Natural killer cell (primary cell): ENCODE data around the gene FARP1. TPM values are rescaled to one million over a fixed set of nuclear protein-coding genes. Genes with fewer than 3 reads are reported as not detected.

Source experiments
- ATAC-seq, 3 donors: fragments of 150-1000 bp in 2 of 3; fragments of 200-7000 bp in 1 of 3; cut with Tn5 transposase; 1 replicate in 1 of 3; 2 replicates in 2 of 3; pipeline ENCODE4 v1.10.0; 2021; ENCODE audit warnings: mild to moderate bottlenecking in 2 of 3, moderate library complexity in 2 of 3
- DNase-seq, 2 donors: peaks; one replicate each; pipeline versions ENCODE4 v3.0.0 to v3.0.0-alpha.2; 2013 to 2021; ENCODE audit warnings: mixed read lengths in 1 of 2
- H3K27ac ChIP-seq: one replicate; pipeline ENCODE4 v1.5.1; 2013; ENCODE audit warnings: mild to moderate bottlenecking, low read length
- H3K27me3 ChIP-seq: one replicate; pipeline ENCODE4 v1.6.1; 2013; ENCODE audit warnings: low read length; ENCODE audit not compliant: control insufficient read depth, insufficient read depth
- H3K36me3 ChIP-seq: one replicate; pipeline ENCODE4 v1.6.1; 2013; ENCODE audit warnings: low read length; ENCODE audit not compliant: control insufficient read depth, insufficient read depth
- H3K4me1 ChIP-seq: one replicate; pipeline ENCODE4 v1.6.1; 2013; ENCODE audit warnings: low read length; ENCODE audit not compliant: control insufficient read depth, insufficient read depth
- H3K4me3 ChIP-seq: one replicate; pipeline ENCODE4 v1.5.1; 2013; ENCODE audit warnings: low read length
- H3K9me3 ChIP-seq: one replicate; pipeline ENCODE4 v1.6.1; 2013; ENCODE audit warnings: low read length; ENCODE audit not compliant: control insufficient read depth, insufficient read depth
- H3K27ac Mint-ChIP-seq, 2 donors: one replicate each; pipeline ENCODE4 v1.8.0; 2022; ENCODE audit warnings: mild to moderate bottlenecking in 2 of 2, mixed read lengths in 2 of 2, moderate library complexity in 1 of 2
- H3K27me3 Mint-ChIP-seq, 2 donors: one replicate each; pipeline ENCODE4 v1.8.0; 2022; ENCODE audit warnings: low read depth in 2 of 2, mixed read lengths in 2 of 2
- H3K36me3 Mint-ChIP-seq: one replicate; pipeline ENCODE4 v1.8.0; 2022; ENCODE audit warnings: mixed read lengths
- H3K4me1 Mint-ChIP-seq, 2 donors: one replicate each; pipeline ENCODE4 v1.8.0; 2022; ENCODE audit warnings: mixed read lengths in 2 of 2
- H3K4me3 Mint-ChIP-seq: one replicate; pipeline ENCODE4 v1.8.0; 2022; ENCODE audit warnings: mild to moderate bottlenecking, moderate library complexity, mixed read lengths
- H3K9me3 Mint-ChIP-seq, 2 donors: one replicate each; pipeline ENCODE4 v1.8.0; 2022; ENCODE audit warnings: mixed read lengths in 2 of 2
- WGBS: methylation state at CpG from one replicate; pipeline ENCODE4 v1.1.7; 2013; ENCODE audit warnings: missing lambda C conversion rate; ENCODE audit not compliant: insufficient coverage; 5-methylcytosine and 5-hydroxymethylcytosine counted together
- intact Hi-C: fragments of 100-400 bp; cut with micrococcal nuclease; formaldehyde crosslinking; loops from one replicate; pipeline ENCODE4 v1.14.2; 2022
- total RNA-seq, 4 donors: library from RNA; stranded (reverse); fragments of 120-200 nt in 1 of 4; gene quantifications; one replicate each; pipeline versions ENCODE4 v1.2.3 to v1.2.4, GENCODE V29; 2013 to 2022
- TF ChIP-seq, protein P1 (sequence below): fragments of 200-600 bp; IDR thresholded peaks from one replicate; pipeline ENCODE4 v1.8.0; 2022; ENCODE audit warnings: antibody characterized with exemption

The FARP1 gene
- total RNA-seq, 3 donors from 2014 or later (not counting 1 experiment from before 2014, with no cell fraction given), result 0.71 to 1.2 (median 1.1) TPM

GRCh38 chr13:98495627-98496478, 353.0 kb downstream of the FARP1 start:
- no peak overlapping the region for H3K4me3 ChIP-seq
- H3K4me1 ChIP-seq, result no peaks in the 10 kb centered on the region
- WGBS, result 90% methylated on average over 14 of the region's 15 CpGs
- peaks cover 7% of the 10 kb centered on the region for H3K36me3 Mint-ChIP-seq
- H3K27ac ChIP-seq, result no peak overlapping the region
- no peaks in the 10 kb centered on the region for H3K9me3 Mint-ChIP-seq
- H3K27me3 ChIP-seq, result no peaks in the 10 kb centered on the region
- H3K4me3 Mint-ChIP-seq, result no peak overlapping the region
- H3K4me1 Mint-ChIP-seq, result peaks cover 37 to 60% of the 10 kb centered on the region in 2 donors
- no peak overlapping the region for H3K27ac Mint-ChIP-seq
- no peaks in the 10 kb centered on the region for H3K27me3 Mint-ChIP-seq
- no peaks in the 10 kb centered on the region for H3K9me3 ChIP-seq
- TF ChIP-seq, protein P1, sequence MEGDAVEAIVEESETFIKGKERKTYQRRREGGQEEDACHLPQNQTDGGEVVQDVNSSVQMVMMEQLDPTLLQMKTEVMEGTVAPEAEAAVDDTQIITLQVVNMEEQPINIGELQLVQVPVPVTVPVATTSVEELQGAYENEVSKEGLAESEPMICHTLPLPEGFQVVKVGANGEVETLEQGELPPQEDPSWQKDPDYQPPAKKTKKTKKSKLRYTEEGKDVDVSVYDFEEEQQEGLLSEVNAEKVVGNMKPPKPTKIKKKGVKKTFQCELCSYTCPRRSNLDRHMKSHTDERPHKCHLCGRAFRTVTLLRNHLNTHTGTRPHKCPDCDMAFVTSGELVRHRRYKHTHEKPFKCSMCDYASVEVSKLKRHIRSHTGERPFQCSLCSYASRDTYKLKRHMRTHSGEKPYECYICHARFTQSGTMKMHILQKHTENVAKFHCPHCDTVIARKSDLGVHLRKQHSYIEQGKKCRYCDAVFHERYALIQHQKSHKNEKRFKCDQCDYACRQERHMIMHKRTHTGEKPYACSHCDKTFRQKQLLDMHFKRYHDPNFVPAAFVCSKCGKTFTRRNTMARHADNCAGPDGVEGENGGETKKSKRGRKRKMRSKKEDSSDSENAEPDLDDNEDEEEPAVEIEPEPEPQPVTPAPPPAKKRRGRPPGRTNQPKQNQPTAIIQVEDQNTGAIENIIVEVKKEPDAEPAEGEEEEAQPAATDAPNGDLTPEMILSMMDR, result no peak
- intact Hi-C loops, result no loop called here
- DNase-seq (no peak), ATAC-seq (no peak)
- peaks cover 7% of the 10 kb centered on the region for H3K36me3 ChIP-seq

- ATAC-seq (no peak), DNase-seq (no peak)
- intact Hi-C loops, result no loop called here
- Mint-ChIP-seq H3K4me1 (peaks cover 33 to 58% of the 10 kb centered on the region in 2 donors), H3K27me3 (no peaks in the 10 kb centered on the region), H3K9me3 (no peaks in the 10 kb centered on the region), H3K27ac (no peak overlapping the region), H3K36me3 (peaks cover 7% of the 10 kb centered on the region), H3K4me3 (no peak overlapping the region)
- Histone ChIP-seq H3K4me1 (no peaks in the 10 kb centered on the region), H3K27me3 (no peaks in the 10 kb centered on the region), H3K4me3 (no peak overlapping the region), H3K27ac (no peak overlapping the region), H3K9me3 (no peaks in the 10 kb centered on the region), H3K36me3 (peaks cover 7% of the 10 kb centered on the region)
- TF ChIP-seq, protein P1, result no peak
- WGBS, result 84% methylated on average over 3 of the region's 3 CpGs
These were observed 353.5 kb downstream of the FARP1 start for GRCh38 chr13:98496479-98496791.

- Mint-ChIP-seq H3K36me3 (peaks cover 7% of the 10 kb centered on the region), H3K9me3 (no peaks in the 10 kb centered on the region), H3K4me3 (no peak overlapping the region), H3K4me1 (peaks cover 32 to 59% of the 10 kb centered on the region in 2 donors), H3K27me3 (peaks cover 4% of the 10 kb centered on the region in 2 donors), H3K27ac (no peak overlapping the region)
- Histone ChIP-seq H3K27ac (no peak overlapping the region), H3K27me3 (no peaks in the 10 kb centered on the region), H3K4me3 (no peak overlapping the region), H3K36me3 (peaks cover 7% of the 10 kb centered on the region), H3K9me3 (no peaks in the 10 kb centered on the region), H3K4me1 (no peaks in the 10 kb centered on the region)
- TF ChIP-seq, protein P1, result no peak
- intact Hi-C loops, result no loop called here
- DNase-seq (no peak), ATAC-seq (no peak)
- WGBS, result 89% methylated on average over 8 of the region's 8 CpGs
These were observed 354.1 kb downstream of the FARP1 start for GRCh38 chr13:98496966-98497365.
